GM08714 (cell line): ENCODE measurements around the gene MX1.
"Not testable (repeated sequence)": the region's sequence is repeated elsewhere in the genome, so short reads cannot be mapped to it uniquely, and the experiment has no call there.

Source experiments
- H3K4me3 ChIP-seq: fragments of 200-500 bp; sonication (Bioruptor generic); 2 replicates; pipeline ENCODE4 v1.5.1; 2014; ENCODE audit warnings: mild to moderate bottlenecking, low read length, inconsistent platforms
- ZNF274 ChIP-seq: IDR thresholded peaks from 2 replicates; pipeline ENCODE4 v1.6.1; 2012; ENCODE audit warnings: mild to moderate bottlenecking, low read depth, low read length

MX1 gene

DNA sequence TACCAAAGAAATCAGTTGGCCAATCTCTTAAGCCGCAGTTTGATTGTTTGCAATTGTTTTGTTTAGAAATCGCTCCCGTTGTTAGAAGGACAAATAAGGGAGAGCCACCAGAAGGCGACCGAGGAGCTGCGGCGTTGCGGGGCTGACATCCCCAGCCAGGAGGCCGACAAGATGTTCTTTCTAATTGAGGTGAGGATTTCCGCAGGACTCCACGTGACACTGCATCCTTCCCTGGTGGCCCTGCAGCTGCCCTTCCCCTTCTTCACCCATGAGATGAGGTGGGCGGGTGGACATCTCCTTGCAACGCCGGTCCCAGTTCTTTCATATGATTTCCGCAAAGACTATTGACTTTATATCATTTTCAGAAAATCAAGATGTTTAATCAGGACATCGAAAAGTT lies 27.2 kb upstream of the MX1 start:
- no peak overlapping the region for H3K4me3 ChIP-seq
- no peak for TF ChIP-seq ZNF274

DNA sequence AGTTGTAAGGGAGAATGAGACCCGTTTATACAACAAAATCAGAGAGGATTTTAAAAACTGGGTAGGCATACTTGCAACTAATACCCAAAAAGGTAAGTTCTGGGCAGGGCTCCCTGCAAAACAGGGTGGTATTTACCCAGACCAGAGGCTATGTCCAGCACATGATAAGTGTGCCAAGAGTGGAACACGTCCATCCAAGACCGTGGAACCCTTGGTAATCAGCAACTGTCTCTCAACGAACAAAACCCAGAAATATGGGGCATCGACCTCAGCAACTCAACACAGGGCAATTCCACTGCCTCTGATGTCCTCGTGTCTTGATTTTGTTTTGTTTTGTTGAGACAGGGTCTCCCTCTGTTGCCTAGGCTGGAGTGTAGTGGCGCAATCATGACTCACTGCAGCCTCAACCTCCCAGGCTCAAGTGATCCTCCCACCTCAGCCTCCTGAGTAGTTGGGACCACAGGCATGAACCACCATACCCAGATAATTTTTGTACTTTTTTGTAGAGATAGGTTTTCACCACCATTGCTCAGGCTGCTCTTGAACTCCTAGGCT lies 26.7 kb upstream of the MX1 start:
- no peak for TF ChIP-seq ZNF274
- H3K4me3 ChIP-seq: no peak overlapping the region

GRCh38 chr21:41402231-41402630 lies 23.8 kb upstream of the MX1 start:
- no peak for TF ChIP-seq ZNF274
- no peak overlapping the region for H3K4me3 ChIP-seq

DNA sequence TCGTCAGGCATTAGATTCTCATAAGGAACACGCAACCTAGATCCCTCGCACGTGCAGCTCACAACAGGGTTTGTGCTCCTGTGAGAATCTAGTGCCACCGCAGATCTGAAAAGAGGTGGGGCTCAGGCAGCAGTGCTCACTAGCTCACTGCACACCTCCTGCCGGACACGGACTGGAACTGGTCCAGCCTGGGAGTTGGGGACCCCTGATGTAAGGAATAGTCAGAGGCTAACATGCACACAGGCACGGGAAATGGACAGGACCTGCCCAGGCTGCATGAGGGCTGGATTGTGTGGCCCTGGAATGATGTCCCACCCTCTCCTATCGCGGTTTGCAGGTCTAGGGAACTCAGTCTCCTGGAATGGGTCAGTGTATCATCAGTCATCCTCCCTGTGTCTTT lies 23.2 kb upstream of the MX1 start:
- TF ChIP-seq ZNF274: no peak

GRCh38 chr21:41403331-41403730 lies 22.7 kb upstream of the MX1 start:
- no peak for TF ChIP-seq ZNF274
- no peak overlapping the region for H3K4me3 ChIP-seq

More for the DNA sequence above, 23.2 kb upstream of the MX1 start:
- no peak overlapping the region for H3K4me3 ChIP-seq

DNA sequence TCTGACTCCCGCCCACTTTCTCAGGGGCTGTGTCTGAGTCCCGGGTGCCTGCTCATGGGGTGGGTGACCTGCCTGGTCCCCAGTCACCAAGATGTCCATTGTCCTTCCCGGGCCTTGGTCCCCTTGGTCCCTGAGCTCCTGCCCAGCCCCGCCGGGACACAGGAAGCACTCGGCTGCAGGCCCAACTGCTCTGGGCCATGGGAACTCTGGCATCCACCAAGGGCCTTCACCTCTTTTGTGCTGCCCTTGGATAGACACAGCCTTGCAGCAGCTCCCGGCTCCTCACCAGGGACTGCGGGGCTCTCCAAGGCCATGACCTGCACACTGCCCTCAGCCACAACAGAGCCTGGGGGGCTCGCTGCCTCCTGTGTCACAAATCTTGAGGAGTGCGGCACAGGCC lies 22.1 kb upstream of the MX1 start:
- no peak for TF ChIP-seq ZNF274
- no peak overlapping the region for H3K4me3 ChIP-seq

DNA sequence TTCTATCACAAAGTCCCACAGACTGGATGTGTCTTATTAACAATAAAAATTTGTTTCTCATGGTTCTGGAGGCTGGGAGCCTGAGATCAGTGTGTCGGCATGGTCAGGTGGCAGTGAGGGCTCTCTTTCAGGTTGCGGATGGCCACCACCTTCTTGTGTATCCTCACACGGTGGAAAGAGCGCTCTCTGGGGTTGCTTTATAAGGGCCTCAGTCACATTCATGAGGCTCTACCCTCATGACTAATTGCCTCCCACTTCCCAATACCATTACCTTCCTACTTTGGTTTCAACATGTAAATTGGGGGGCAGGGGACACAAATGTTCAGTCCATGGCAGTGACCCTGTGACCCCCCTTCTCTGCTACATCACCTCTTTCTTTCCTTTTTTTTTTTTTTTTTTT lies 20.7 kb upstream of the MX1 start:
- H3K4me3 ChIP-seq: no peak overlapping the region
- no peak for TF ChIP-seq ZNF274

DNA sequence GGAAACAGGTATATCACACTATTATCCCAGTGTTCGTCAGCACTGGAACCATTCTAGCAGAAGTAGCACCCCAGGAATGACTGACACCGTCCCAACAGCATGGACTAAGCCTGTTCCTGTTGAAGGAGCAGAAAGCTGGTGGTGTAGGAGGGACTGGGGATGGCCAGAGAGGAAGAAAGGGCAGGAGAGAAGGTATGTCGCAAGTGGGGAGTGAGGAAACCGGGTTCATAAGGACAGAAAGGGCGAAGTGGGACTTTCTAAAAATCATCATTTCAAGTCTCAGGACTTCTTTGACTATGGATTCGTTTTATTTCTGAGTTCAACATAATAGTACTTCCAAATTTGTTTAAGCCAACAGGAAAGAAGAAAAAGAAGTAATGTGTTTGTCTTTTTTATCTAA lies 19.7 kb upstream of the MX1 start:
- H3K4me3 ChIP-seq: no peak overlapping the region
- TF ChIP-seq ZNF274: no peak

DNA sequence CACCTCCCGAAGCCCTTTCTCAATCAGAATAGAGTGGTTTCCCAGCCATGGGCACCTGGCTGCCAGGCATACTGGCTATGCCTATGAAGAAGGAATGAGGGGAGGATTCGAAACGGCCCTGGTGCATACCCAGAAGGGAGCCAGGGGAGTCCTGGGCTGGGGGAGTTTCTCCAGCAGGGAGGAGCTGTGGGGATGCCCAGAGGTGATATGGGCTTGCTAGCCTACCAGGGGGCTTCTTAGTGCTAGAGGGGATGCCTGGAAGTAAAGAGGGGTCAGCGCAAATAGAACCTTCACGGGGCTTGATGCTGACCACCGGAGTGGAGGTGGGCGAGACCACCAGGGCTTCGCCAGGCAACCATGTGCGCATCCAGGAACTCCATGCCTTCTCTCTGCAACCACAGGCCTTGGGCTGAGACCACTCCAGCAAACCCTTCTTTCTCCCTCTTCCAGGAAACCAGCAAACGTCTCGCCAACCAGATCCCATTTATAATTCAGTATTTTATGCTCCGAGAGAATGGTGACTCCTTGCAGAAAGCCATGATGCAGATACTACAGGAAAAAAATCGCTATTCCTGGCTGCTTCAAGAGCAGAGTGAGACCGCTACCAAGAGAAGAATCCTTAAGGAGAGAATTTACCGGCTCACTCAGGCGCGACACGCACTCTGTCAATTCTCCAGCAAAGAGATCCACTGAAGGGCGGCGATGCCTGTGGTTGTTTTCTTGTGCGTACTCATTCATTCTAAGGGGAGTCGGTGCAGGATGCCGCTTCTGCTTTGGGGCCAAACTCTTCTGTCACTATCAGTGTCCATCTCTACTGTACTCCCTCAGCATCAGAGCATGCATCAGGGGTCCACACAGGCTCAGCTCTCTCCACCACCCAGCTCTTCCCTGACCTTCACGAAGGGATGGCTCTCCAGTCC lies 18.2 kb upstream of the MX1 start:
- TF ChIP-seq ZNF274: no peak
- H3K4me3 ChIP-seq: no peak overlapping the region

- no peak overlapping the region for H3K4me3 ChIP-seq
- TF ChIP-seq ZNF274: no peak
Observed at GRCh38 chr21:41410361-41410760, 15.7 kb upstream of the MX1 start.

- no peak overlapping the region for H3K4me3 ChIP-seq
- no peak for TF ChIP-seq ZNF274
Observed at GRCh38 chr21:41410767-41411448, 15.1 kb upstream of the MX1 start.

DNA sequence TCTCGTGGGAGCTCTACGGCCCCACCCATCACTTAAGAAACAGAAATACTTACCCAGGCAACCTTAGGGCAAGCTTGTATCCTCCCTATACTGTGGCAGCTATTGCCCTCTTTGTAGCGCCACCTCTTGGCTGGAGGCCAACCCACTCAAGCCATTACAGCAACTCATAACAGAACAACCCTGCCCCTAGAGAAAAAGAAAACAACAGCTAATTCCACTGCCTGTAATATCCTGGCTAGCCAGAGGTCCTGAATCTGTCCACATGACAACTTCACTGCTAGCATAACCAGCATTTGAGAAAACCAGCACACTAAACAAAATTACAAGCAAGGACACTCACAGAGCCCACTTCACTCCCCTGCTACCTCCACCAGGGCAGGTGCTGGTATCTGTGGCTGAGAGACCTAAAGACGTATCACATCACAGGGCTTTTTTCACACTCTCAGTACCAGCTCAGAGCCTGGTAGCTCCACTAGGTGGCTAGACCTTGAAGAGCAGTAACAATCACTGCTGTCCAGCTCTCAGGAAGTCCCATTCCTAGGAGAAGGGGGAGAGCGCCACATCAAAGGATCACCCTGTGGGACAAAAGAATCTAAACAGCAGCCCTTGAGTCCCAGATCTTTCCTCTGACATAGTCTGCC lies 14.5 kb upstream of the MX1 start:
- no peak overlapping the region for H3K4me3 ChIP-seq
- no peak for TF ChIP-seq ZNF274

DNA sequence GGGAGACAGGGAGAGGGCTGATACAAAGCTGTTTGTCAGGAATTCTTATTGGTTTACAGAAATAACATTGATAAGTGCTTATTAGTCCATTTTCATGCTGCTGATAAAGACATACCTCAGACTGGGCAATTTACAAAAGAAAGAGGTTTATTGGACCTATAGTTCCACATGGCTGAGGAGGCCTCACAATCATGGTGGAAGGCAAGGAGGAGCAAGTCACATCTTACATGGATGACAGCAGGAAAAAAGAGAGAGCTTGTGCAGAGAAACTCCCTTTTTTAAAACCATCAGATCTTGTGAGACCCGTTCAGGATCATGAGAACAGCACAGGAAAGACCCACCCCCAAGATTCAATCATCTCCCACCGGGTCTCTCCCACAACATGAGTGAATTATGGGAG lies 8.5 kb upstream of the MX1 start:
- H3K4me3 ChIP-seq: not testable (repeated sequence)

GRCh38 chr21:41418393-41418792 lies 7.6 kb upstream of the MX1 start:
- no peak overlapping the region for H3K4me3 ChIP-seq
- TF ChIP-seq ZNF274: no peak

GRCh38 chr21:41418956-41419680 lies 6.9 kb upstream of the MX1 start:
- H3K4me3 ChIP-seq: no peak overlapping the region
- TF ChIP-seq ZNF274: no peak
